Measurements from ENCODE around the gene ADORA2A. TPM values are rescaled to one million over a fixed set of nuclear protein-coding genes. Genes with fewer than 3 reads are reported as not detected.

ADORA2A gene
- polyA plus RNA-seq, 1 donor (not counting 4 experiments of a cell fraction or from before 2014, with no cell fraction given), result 0.20 TPM

DNA sequence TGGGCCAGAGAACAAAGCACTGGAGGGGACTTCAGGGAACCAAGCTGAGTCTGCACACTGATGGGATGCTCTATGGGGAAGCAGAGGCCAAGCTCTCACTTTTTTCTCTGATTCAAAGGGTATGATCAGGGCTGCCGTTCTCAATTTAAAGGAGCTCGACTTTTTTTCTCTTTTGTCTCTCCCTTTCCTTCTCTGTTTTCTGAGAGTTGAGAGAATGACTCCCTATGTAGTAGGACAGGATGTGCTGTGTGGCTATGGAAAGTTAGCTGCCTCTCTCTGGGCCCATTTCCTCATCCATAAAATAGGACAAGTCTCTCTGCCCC is 7.9 kb downstream of the ADORA2A start:
- Histone ChIP-seq H3K27ac (ENCODE audit: control insufficient read depth, insufficient read depth, low read length) (no peak overlapping the region), H2AFZ (ENCODE audit: control insufficient read depth, low read length) (no peak overlapping the region), H3K4me2 (ENCODE audit: control insufficient read depth, extremely low read depth, insufficient read depth, low read depth, low read length) (no peak overlapping the region), H3K79me2 (ENCODE audit: control insufficient read depth, insufficient read depth, low read length) (no peaks in the 10 kb centered on the region), H3K27me3 (ENCODE audit: control insufficient read depth, extremely low read depth, insufficient read depth, low read length) (no peaks in the 10 kb centered on the region), H4K20me1 (ENCODE audit: control insufficient read depth, extremely low read depth, insufficient read depth, low read length) (no peaks in the 10 kb centered on the region), H3K4me1 (ENCODE audit: control insufficient read depth, extremely low read depth, insufficient read depth, low read length) (peaks cover 17% of the 10 kb centered on the region), H3K9ac (ENCODE audit: control insufficient read depth, extremely low read depth, insufficient read depth, low read length) (no peak overlapping the region), H3K36me3 (ENCODE audit: control insufficient read depth in 2 of 2, extremely low read depth in 1 of 2, insufficient read depth in 2 of 2, low read length in 2 of 2) (no peaks in the 10 kb centered on the region), H3K9me3 (ENCODE audit: control insufficient read depth, low read depth, low read length) (no peaks in the 10 kb centered on the region), H3K4me3 (ENCODE audit: control insufficient read depth in 2 of 3, extremely low read depth in 1 of 3, insufficient read depth in 2 of 3, low read depth in 1 of 3, low read length in 3 of 3) (no peak overlapping the region), H3K9me1 (ENCODE audit: control insufficient read depth, extremely low read depth, insufficient read depth, low read length) (no peaks in the 10 kb centered on the region)
- TF ChIP-seq EZH2 (IDR thresholded peaks at IDR 0.05; ENCODE audit: low read length), result no peak
- TF ChIP-seq, protein P1, sequence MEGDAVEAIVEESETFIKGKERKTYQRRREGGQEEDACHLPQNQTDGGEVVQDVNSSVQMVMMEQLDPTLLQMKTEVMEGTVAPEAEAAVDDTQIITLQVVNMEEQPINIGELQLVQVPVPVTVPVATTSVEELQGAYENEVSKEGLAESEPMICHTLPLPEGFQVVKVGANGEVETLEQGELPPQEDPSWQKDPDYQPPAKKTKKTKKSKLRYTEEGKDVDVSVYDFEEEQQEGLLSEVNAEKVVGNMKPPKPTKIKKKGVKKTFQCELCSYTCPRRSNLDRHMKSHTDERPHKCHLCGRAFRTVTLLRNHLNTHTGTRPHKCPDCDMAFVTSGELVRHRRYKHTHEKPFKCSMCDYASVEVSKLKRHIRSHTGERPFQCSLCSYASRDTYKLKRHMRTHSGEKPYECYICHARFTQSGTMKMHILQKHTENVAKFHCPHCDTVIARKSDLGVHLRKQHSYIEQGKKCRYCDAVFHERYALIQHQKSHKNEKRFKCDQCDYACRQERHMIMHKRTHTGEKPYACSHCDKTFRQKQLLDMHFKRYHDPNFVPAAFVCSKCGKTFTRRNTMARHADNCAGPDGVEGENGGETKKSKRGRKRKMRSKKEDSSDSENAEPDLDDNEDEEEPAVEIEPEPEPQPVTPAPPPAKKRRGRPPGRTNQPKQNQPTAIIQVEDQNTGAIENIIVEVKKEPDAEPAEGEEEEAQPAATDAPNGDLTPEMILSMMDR (optimal IDR thresholded peaks at IDR 0.05 in 1 of 3, IDR thresholded peaks at IDR 0.05 in 1 of 3, conservative IDR thresholded peaks at IDR 0.05 in 1 of 3; ENCODE audit: extremely low read depth in 1 of 3, insufficient read depth in 2 of 3, low read length in 3 of 3), result no peak
- dilution Hi-C loops (cut with MboI; ENCODE audit: extremely low pct_ligation_motif_present, low sequenced_read_pairs), result no loop called here
- FAIRE-seq, result no peak
- DNase-seq (ENCODE audit: low read depth, low spot score), result no peak

DNA sequence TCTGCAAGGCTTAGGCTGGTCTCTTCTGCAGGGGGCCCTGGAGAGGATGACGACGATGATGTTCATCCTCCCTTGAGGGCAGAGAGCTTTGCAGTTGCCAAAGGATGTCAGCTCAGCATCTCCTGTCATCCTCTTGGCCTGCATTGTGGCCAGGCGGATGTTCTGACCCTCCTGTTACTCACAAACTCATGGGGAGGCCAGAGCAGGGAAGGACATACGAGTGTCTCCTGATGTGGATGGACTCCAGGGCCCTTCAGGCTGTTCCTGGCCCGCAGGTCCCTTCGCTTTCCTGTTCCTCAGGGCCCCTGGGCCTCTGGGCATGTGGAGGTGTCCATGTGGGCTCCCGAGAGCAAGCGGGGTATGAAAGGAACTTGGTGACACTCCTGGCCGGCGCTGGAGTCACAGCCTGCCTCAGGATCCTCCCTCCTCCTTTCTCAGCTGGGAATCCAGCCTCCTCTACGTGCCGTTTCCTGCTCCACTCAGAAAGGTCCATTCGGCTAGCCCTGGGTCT is 8.5 kb downstream of the ADORA2A start:
- Histone ChIP-seq H3K9me1 (ENCODE audit: control insufficient read depth, extremely low read depth, insufficient read depth, low read length) (no peaks in the 10 kb centered on the region), H3K4me1 (ENCODE audit: control insufficient read depth, extremely low read depth, insufficient read depth, low read length) (peaks cover 17% of the 10 kb centered on the region), H4K20me1 (ENCODE audit: control insufficient read depth, extremely low read depth, insufficient read depth, low read length) (no peaks in the 10 kb centered on the region), H2AFZ (ENCODE audit: control insufficient read depth, low read length) (no peak overlapping the region), H3K36me3 (ENCODE audit: control insufficient read depth in 2 of 2, extremely low read depth in 1 of 2, insufficient read depth in 2 of 2, low read length in 2 of 2) (no peaks in the 10 kb centered on the region), H3K27ac (ENCODE audit: control insufficient read depth, insufficient read depth, low read length) (no peak overlapping the region), H3K9ac (ENCODE audit: control insufficient read depth, extremely low read depth, insufficient read depth, low read length) (no peak overlapping the region), H3K4me3 (ENCODE audit: control insufficient read depth in 2 of 3, extremely low read depth in 1 of 3, insufficient read depth in 2 of 3, low read depth in 1 of 3, low read length in 3 of 3) (no peak overlapping the region), H3K4me2 (ENCODE audit: control insufficient read depth, extremely low read depth, insufficient read depth, low read depth, low read length) (no peak overlapping the region), H3K27me3 (ENCODE audit: control insufficient read depth, extremely low read depth, insufficient read depth, low read length) (no peaks in the 10 kb centered on the region), H3K79me2 (ENCODE audit: control insufficient read depth, insufficient read depth, low read length) (no peaks in the 10 kb centered on the region), H3K9me3 (ENCODE audit: control insufficient read depth, low read depth, low read length) (no peaks in the 10 kb centered on the region)
- FAIRE-seq (no peak), DNase-seq (ENCODE audit: low read depth, low spot score) (no peak)
- dilution Hi-C loops (cut with MboI; ENCODE audit: extremely low pct_ligation_motif_present, low sequenced_read_pairs), result no loop called here
- no peak for TF ChIP-seq EZH2 (IDR thresholded peaks at IDR 0.05; ENCODE audit: low read length)
- TF ChIP-seq, protein P1 (optimal IDR thresholded peaks at IDR 0.05 in 1 of 3, IDR thresholded peaks at IDR 0.05 in 1 of 3, conservative IDR thresholded peaks at IDR 0.05 in 1 of 3; ENCODE audit: extremely low read depth in 1 of 3, insufficient read depth in 2 of 3, low read length in 3 of 3), result no peak
